SHP77 treated with DMSO at 0.1 percent for 48 hours (cell line): Measurements from ENCODE around the gene ZIC3.

ENCODE experiments used
- DNase-seq: peaks from one replicate; lab custom pipeline; 2025; lab: John Stamatoyannopoulos, UW

ZIC3 gene

GRCh38 chrX:137574102-137574783, 8.3 kb downstream of the ZIC3 start:
- DNase-seq = no peak

DNA sequence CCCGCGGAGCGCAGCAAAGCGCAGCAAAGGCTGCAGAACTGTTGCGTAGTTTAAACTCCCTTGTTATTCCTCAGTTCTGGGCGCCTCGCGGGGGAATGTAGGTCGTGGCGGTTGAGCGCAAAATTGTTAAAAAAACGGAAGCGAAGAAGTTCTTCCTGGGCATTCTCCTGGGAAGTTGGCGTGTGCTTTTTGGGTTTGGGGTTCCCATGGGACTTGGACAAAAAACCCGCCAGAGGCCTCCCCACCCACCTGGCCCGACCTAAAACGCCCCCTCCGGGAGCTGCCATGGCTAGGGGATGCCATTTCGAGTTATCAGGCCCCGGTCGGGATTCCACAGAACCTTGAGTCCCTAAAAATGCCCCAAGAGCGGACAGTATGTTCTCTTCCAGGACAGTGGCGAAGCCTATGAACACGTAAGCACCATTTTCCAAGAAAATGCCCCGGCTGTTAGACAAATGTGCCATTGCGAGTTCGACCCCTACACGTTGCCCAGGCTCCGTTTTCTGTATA, 8.9 kb downstream of the ZIC3 start:
- no peak for DNase-seq

- no peak for DNase-seq
Measured at GRCh38 chrX:137575596-137576255, 9.8 kb downstream of the ZIC3 start.

- no peak for DNase-seq
Measured at GRCh38 chrX:137587151-137587550, 21.2 kb downstream of the ZIC3 start.

- no peak for DNase-seq
Measured at GRCh38 chrX:137600769-137601168, 34.8 kb downstream of the ZIC3 start.
